NCI-H1694 (cell line): ENCODE results near the gene NEMP1.
"Not testable (repeated sequence)": the region's sequence is repeated elsewhere in the genome, so short reads cannot be mapped to it uniquely, and the experiment has no call there.

ENCODE experiments used
- DNase-seq: peaks from one replicate; lab custom pipeline; 2025; lab: John Stamatoyannopoulos, UW

The NEMP1 gene

GRCh38 chr12:57027011-57027804, 51.4 kb downstream of the NEMP1 start:
- DNase-seq: no peak

- DNase-seq: no peak
These were observed 53.4 kb downstream of the NEMP1 start for GRCh38 chr12:57025196-57025595.

GRCh38 chr12:57022324-57022723, 56.3 kb downstream of the NEMP1 start:
- DNase-seq: not testable (repeated sequence)

- DNase-seq: no peak
These were observed 58.4 kb downstream of the NEMP1 start for GRCh38 chr12:57019983-57020719.

GRCh38 chr12:57018906-57019305, 59.7 kb downstream of the NEMP1 start:
- no peak for DNase-seq

GRCh38 chr12:57018353-57018752, 60.2 kb downstream of the NEMP1 start:
- not testable (repeated sequence) for DNase-seq

GRCh38 chr12:57016348-57016747, 62.2 kb downstream of the NEMP1 start, which contains the start of gene TAC3:
Gene TAC3 (minus strand): TSS chr12:57016529. CDS start chr12:57015797, 732 bp downstream.
- no peak for DNase-seq

- DNase-seq: no peak
These were observed 65.8 kb downstream of the NEMP1 start for GRCh38 chr12:57012600-57013465.

- DNase-seq: no peak
These were observed 66.9 kb downstream of the NEMP1 start for GRCh38 chr12:57011438-57012424.

GRCh38 chr12:57010627-57011247, 67.9 kb downstream of the NEMP1 start:
- DNase-seq: no peak

GRCh38 chr12:57009949-57010626, 68.5 kb downstream of the NEMP1 start:
- DNase-seq: no peak

- DNase-seq: peak; percentile 47
These were observed 70.4 kb downstream of the NEMP1 start for GRCh38 chr12:57008178-57008577.

GRCh38 chr12:57006809-57007475, 71.6 kb downstream of the NEMP1 start:
- DNase-seq: no peak

- no peak for DNase-seq
These were observed 72.4 kb downstream of the NEMP1 start, which contains the start of gene ZBTB39 for GRCh38 chr12:57005980-57006808. Gene ZBTB39 (minus strand): TSS chr12:57006546. CDS start chr12:57004917, 1,629 bp downstream.
